ENCODE results near the gene ALPG. TPM values are rescaled to one million over a fixed set of nuclear protein-coding genes. Genes with fewer than 3 reads are reported as not detected.
"Not testable (repeated sequence)": the region's sequence is repeated elsewhere in the genome, so short reads cannot be mapped to it uniquely, and the experiment has no call there.

The ALPG gene
- total RNA-seq, 4 donors from 2014 or later, result not detected

GRCh38 chr2:232405943-232406510 lies 617 bp upstream of the ALPG start:
- Histone ChIP-seq H3K36me3 (no peaks in the 10 kb centered on the region), H3K27me3 (no peaks in the 10 kb centered on the region), H3K9me3 (no peaks in the 10 kb centered on the region), H3K27ac (no peak overlapping the region), H3K4me3 (no peak overlapping the region), H3K4me1 (no peaks in the 10 kb centered on the region)
- TF ChIP-seq POLR2A (IDR thresholded peaks at IDR 0.05) (no peak), CTCF (IDR thresholded peaks at IDR 0.05) (no peak)
- no peak for DNase-seq

- H3K4me3 ChIP-seq, H3K4me1 ChIP-seq, H3K27me3 ChIP-seq, DNase-seq, H3K9me3 ChIP-seq, H3K27ac ChIP-seq, H3K36me3 ChIP-seq: not testable (repeated sequence)
These were observed 945 bp downstream of the ALPG start for GRCh38 chr2:232407428-232408150.

- H3K36me3 ChIP-seq, H3K27me3 ChIP-seq, DNase-seq, H3K9me3 ChIP-seq, H3K27ac ChIP-seq, H3K4me1 ChIP-seq, H3K4me3 ChIP-seq: not testable (repeated sequence)
These were observed 1.6 kb downstream of the ALPG start for GRCh38 chr2:232408269-232408668.

GRCh38 chr2:232409617-232410016 lies 3.0 kb downstream of the ALPG start:
- not testable (repeated sequence) for H3K4me1 ChIP-seq, H3K9me3 ChIP-seq, DNase-seq, H3K36me3 ChIP-seq, H3K27ac ChIP-seq, H3K4me3 ChIP-seq, H3K27me3 ChIP-seq

- peak in 2 of 3 donors; percentile 60 to 64 for DNase-seq
- H3K36me3 ChIP-seq, result no peaks in the 10 kb centered on the region
- no peak for TF ChIP-seq CTCF (IDR thresholded peaks at IDR 0.05)
- TF ChIP-seq POLR2A (IDR thresholded peaks at IDR 0.05), result no peak
- no peaks in the 10 kb centered on the region for H3K9me3 ChIP-seq
- no peak overlapping the region for H3K4me3 ChIP-seq
- H3K4me1 ChIP-seq, result no peaks in the 10 kb centered on the region
- H3K27me3 ChIP-seq, result no peaks in the 10 kb centered on the region
- no peak overlapping the region for H3K27ac ChIP-seq
These were observed 3.7 kb downstream of the ALPG start for GRCh38 chr2:232410238-232410900.

GRCh38 chr2:232411901-232412629 lies 5.4 kb downstream of the ALPG start:
- Histone ChIP-seq H3K4me1 (no peaks in the 10 kb centered on the region), H3K4me3 (no peak overlapping the region), H3K36me3 (no peaks in the 10 kb centered on the region), H3K9me3 (no peaks in the 10 kb centered on the region), H3K27ac (no peak overlapping the region), H3K27me3 (no peaks in the 10 kb centered on the region)
- no peak for TF ChIP-seq POLR2A (IDR thresholded peaks at IDR 0.05)
- TF ChIP-seq CTCF (IDR thresholded peaks at IDR 0.05), result no peak
- DNase-seq, result no peak

GRCh38 chr2:232412986-232413385 lies 6.3 kb downstream of the ALPG start:
- DNase-seq, result no peak
- TF ChIP-seq CTCF (IDR thresholded peaks at IDR 0.05) (no peak), POLR2A (IDR thresholded peaks at IDR 0.05) (no peak)
- H3K27ac ChIP-seq, result no peak overlapping the region
- H3K27me3 ChIP-seq, result peaks cover 0 to under 1% of the 10 kb centered on the region in 2 donors
- H3K9me3 ChIP-seq, result no peaks in the 10 kb centered on the region
- no peaks in the 10 kb centered on the region for H3K36me3 ChIP-seq
- H3K4me3 ChIP-seq, result no peak overlapping the region
- no peaks in the 10 kb centered on the region for H3K4me1 ChIP-seq
